ENCODE data around the gene PTPRM.

Gene PTPRM

DNA sequence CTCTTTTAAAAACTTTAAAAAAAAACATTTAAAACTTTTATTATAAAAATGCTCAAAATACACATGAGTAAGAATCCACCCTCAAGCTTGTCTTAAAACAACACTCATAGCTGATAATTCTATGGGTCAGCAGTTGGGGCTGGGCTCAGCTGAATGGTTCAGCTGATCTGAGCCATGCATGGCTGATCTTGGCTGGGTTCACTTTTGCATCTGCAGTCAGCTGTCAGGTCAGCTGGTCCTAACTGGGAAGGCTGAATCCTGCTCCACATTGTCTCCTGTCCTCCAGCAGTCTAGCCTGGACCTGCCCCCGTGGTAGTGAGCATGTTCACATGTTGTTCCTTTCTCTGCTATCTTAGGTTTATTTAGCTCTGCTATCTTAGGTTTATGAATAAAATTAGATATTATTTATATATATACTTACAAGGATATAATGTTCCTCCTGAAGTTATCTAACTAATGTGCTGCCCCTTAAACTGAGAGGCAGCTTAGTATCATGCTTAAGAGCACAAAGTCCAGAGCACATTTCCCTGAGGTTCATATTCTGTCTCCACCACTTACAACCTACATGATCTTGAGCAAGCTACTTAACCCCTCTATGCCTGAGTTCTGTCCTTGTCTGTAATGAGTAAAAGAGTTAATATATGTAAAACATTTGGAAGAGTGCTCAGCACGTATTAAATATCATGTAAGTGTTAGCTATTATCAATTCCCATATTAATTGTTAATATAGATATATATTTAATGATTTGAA lies 309.4 kb downstream of the PTPRM start:
- no peak for DNase-seq

DNA sequence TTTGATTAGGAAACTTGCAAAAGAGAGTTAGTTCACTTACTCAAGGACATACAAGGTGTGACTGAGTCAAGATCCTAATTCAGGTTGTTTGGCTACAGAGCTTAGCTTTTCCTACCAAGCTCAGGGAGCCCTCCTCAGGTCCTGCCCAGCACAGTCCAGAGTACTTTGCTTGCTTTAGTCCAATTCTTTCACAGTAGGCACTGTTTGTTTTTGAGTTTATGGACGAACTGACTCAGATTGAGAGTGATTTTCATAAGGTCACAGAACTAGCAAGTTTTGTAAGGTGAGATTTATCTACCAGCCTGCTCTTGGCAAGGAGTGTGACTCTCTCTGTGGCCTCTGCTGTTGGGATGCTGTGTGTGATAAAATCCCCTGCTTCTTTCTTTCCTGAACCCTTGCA lies 310.5 kb downstream of the PTPRM start:
- no peak for DNase-seq

DNA sequence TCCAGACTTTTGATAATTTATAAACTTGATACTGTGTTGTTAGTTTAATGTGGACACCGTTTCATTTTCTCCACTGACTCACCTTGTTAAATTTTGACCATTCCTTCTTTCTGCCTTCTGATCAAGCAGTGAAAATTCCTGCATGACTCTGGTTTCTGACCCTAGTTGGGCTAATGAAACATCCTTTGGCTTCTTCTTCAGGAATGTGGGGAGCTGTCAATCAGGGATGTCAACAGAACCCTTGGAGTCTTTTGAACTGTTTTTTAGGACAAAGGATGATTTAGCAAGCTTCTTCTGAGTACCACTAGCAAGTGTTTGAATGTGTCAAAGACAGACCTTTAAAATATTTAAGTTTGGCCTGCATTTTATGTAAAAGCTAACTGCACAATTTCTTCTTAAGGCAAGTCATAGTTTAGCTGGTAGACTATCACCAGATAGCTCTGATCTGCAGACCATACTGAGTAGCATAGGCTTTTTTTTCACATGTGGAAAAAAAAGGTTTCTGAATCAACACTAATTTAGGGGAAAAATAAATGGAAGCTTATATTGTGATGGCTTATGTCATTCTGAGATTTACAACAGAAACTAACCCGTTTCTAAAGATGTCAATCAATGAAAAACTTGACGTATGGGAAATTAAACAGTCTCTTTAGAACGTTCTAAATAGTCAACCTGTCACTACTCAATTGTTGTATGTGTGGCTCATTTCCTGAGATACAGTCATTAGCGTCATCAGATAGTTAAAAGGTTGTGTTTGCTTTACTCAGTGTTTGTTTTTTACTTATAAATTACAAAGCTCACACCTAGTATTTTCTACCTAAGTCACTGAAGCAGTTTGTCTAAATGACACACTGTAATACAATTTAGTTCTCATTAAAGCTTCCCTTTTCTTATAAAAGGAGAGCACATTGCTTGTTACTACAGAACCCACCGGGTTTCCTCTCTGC lies 311.4 kb downstream of the PTPRM start:
- DNase-seq: no peak

DNA sequence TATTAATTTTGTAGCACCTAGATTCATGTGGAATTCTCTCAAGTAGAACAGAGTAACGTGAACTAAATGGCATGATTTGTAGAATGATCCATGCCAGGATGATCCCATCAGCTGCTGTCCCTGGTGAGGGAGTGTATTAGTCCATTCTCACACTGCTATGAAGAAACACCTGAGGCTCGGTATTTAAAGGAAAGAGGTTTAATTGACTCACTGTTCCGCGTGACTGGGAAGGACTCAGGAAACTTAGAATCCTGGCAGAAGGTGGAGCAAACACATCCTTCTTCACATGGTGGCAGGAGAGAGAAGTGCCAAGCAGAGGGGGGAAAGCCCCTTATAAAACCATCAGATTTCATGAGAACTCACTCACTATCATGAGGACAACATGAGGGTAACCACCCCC lies 312.6 kb downstream of the PTPRM start:
- no peak for DNase-seq

DNA sequence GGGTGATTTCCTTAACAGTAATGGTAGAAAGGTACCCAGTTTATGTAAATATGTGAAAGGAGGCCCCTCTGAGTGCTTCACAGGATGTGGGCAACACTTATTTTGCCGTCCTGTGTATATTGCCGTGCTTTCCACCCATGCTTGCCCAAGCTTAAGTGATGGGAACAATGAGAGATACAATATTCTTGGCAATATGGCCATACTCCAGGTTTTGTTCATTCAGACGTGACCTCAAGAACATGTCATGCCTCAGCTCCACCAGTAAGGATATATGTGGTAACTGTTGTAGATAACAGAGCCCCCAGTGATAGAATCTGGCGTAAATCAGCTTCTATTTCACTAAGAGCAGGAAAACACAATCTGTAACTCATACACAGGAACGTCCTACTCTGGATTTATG lies 318.7 kb downstream of the PTPRM start:
- DNase-seq: no peak

DNA sequence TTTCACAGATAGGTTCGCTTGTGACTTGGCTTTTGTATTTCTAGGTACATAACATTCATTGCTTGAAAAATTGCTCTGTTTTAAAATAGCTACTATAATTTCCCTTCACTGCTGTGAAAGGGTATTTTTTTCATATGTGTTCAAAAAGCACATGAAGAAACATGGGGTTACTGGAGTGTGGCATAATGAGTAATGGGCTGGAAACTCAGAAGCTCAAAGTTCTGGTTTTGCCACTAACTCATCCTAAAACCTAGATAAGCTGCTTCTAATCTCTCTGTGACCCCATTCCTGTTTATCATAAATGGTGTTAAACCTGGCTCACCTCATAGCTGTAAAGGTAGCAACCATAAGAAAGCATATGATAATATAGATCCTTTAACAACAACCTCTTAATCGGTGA lies 319.3 kb downstream of the PTPRM start:
- DNase-seq: no peak

DNA sequence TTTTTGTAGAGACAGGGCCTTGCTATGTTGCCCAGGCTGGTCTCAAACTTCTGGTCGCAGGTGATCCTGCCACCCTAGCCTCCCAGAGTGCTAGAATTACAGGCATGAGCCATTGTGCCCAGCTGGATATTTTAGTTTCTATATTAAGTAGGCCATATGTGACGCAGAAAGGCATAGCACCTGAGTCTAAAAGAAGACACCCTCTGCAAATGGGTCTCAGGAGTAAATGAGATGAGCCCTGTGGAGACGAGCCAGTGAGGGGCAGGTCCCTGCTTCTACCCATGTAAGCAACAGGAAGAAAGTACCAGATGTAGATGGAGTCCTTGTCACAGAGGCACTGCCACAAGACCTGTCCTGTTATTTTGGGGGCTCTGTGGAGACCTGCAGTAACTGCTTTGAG lies 322.4 kb downstream of the PTPRM start:
- DNase-seq: no peak

DNA sequence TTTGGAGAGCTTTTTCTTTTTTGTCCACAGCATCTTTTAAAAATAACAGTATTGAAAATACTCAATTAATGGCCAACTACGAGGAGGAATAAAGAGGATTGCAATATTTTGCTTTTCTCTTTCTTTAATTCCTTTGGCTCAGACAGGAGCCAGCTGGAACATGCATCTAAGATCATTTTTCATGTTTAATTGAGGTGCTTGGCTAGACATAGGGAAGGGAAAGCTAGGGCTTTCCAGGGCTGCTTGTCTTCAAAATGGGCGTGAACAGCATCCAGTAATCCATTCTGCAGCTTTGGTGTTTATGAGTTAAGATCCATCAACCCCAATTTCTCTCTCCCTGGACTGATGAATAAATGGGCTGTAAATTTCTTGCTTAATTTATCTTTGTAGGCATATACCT lies 323.0 kb downstream of the PTPRM start:
- DNase-seq: no peak

DNA sequence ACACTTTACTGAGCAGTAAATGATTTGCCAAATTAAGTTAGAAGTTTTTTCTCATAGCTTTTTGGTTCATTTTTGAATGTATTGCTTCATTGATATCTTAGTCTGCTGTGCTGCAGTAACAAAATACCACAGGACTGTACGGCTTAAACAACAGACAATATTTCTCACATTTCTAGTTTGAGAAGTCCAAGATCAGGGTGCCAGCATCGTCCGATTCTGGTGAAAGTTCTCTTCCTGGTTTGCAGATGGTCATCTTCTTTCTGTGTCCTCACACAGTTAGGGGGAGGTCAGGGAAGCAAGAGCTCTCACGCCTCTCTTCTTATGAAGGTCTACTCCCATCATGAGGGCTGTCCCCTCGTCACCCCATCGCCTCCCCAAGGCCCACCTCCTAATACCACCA lies 325.4 kb downstream of the PTPRM start:
- DNase-seq: no peak

DNA sequence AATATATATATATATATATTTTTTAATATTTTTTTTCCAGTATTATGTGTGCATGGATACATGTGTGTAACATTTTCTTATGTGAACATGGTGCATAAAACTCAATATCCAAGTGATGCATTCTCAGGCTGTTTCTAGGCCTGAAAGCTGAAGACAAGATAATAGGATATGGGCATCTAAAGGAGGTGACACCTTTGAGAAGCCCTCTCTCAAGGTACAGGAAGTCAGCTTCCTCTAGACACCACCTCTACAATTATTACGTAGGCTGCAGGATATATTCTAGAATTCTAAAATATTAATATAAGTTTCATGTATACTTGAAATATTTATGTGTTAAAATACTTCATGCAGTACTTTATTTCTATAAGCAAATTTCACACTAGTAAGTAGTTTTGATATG lies 327.5 kb downstream of the PTPRM start:
- DNase-seq: no peak

DNA sequence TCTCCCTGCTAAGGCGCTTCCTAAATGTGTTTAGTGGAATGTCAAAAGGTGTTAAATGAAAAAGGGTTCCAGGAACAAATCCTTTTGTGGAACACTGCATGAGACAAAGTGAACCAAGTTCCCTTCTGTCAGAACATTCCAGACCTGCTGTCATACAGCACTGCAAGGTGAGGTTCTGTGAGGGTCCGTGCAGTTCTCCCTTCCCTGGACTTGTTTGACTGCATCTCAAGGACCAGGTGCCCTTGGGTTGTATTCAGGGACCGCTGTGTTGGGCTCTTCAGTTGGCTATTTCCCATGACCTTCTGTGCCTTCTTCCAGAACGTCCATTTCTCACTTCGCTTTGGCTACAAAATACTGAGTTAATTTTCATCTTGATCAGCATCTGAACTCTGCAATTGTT lies 328.2 kb downstream of the PTPRM start:
- no peak for DNase-seq

DNA sequence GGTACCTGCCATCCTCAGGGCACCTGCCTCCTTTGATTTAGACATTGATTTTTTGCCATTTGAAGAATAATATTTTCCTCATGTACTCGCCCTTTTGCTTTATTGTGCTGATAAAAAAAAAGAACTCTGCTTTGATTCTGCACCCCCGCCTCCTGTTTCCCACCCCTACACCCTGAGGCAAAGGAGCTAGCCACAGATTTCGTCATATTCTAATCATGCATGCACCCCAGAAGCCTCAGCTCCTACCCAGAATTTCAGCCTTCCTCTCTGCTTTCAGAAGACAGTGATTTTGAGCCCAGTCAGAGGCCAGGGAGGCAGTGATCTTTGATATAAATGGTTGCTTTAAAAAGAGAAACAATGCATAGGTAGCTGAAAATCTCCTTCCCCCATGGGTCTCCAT lies 329.0 kb downstream of the PTPRM start:
- DNase-seq: no peak

DNA sequence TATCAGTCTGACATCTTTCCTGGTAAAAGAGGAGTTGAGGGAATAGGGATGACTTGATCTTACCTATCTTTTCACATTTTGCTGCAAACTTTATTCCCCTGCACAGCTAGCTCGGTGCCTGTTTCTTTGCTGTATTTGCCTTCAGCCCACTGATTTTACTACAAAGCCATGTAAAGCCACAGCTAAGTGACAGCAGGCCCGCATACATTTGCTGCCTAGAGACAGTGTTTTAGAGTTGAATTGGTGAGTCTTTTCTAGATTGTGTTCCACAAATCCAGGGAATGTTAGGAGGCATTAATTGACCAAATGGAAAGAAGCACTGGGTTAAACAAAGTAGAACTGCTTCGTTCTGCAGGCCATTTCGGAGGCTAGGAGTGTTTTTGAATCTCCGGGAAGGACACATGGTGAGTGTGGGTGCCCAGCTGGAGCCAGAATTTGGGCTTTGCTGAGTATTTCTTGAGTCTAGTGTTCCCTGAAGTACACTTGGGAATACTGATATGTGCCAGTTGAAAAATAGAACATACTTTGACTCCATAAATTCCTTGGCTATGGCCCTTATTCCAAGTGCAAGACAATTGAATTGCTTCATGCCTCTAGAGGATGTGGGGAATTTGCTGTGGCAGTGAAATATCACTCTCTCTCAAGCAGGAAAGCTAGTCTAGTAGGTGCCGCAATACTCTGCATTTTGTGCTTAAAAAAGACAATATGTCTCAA lies 329.8 kb downstream of the PTPRM start:
- DNase-seq: no peak

DNA sequence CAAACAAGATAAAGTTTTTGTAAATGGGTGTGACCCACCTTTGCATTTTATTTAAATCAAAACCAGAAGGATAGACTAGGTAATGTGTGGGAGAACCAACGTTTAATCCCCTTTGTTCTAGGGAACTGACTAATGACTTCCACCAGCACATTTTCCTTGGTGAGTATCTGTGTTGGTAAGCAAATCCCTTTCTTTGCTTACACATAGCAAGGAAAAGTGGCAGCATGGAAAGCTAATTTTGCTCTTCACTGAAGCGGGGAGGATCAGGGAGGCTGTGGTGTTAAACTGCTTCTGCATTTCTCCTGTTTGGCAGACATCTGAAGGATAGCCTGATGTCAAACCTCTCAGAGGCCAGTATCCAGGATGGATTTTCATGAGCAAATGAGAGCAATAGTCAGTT lies 331.1 kb downstream of the PTPRM start:
- no peak for DNase-seq

DNA sequence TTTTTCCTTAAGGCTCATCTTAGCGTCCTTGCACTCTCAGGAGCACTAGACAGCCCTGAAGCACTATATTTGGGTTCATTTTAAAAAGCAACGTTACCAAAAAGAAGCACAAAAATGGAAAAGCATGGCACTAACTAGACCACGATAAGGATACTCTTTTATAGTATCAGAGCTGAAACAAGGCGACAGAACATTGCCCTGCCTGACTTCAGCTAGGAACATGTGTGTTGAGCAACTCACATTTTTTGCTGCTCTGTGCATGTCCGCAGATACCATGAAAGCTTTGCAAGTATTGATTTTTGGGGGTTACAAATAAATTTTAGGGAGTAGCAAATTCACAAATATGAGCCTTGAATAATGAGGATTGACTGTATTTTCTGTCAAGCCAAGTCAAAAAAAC lies 332.0 kb downstream of the PTPRM start:
- no peak for DNase-seq

DNA sequence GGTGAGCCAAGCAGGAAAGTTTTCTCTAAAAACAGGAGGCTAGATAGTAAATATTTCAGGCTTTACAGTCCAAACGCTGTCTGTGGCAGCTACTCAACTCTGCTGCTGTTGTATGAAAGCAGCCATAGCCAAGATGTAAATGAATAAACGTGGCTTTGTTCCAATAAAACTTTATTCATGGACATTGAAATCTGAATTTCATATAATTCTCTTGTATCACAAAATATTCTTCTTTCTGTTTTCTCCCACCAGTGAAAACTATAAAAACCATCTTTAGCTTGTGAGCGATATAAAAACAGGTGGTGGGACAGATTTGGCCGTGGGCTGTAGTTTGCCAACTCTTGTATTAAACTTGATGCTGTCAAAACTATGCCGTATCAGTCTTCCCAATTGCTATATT lies 333.0 kb downstream of the PTPRM start:
- DNase-seq: no peak

DNA sequence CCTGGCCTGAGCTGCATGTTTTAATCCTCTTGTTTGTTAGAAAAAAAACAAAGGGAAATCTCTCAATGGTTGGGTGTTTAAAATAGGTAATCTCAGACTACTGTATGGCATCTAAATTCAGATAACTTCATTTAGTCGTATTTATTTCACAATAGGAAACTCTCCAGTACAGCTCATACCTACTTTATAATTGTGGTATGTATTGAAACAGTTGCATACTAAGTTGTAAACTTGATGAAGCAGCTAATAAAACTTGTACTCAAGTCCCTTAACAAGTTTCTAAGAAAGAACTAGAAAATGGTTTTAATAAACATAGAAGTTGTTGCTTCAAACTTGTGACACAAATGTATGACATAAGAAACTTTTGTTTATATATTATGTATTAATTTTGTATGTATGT lies 334.5 kb downstream of the PTPRM start:
- no peak for DNase-seq

DNA sequence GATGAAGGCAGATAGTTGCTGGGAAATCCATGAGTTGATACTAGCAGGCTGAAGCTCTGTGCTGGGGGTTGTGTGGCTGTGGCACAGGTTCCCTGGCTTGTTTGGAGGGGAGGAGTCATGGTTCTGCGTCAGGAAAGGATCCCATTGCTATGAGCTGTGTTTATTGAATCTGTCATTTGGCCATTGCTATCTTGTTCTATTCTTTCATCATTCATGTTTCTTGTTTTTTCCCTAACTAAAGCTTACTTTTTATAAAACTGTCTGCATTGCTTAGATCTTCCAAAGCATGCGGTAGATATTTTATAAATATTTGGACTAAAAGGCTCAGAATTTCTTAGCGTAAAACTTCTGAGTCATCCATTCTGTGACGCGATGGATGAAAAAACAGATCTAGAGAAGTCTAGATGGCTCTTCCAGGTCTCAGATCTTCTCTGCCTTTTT lies 335.3 kb downstream of the PTPRM start:
- no peak for DNase-seq

DNA sequence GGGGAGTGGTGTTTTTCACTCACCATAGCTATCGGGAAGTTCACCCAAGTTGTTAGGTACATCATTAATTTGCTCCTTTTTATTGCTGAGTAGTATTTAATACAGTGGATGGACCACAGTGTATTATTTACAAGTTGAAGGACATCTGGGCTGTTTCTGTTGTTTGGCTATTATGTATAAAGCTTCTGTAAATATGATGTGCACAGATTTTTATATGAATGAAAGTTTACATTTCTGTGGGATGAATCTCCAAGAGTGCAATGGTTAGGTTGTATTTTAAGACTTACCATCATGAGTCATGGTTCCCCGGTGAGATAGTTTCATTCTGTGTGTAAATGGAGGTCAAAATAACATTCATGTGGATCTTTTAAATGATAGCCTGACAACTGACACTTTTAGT lies 337.4 kb downstream of the PTPRM start:
- DNase-seq: no peak

DNA sequence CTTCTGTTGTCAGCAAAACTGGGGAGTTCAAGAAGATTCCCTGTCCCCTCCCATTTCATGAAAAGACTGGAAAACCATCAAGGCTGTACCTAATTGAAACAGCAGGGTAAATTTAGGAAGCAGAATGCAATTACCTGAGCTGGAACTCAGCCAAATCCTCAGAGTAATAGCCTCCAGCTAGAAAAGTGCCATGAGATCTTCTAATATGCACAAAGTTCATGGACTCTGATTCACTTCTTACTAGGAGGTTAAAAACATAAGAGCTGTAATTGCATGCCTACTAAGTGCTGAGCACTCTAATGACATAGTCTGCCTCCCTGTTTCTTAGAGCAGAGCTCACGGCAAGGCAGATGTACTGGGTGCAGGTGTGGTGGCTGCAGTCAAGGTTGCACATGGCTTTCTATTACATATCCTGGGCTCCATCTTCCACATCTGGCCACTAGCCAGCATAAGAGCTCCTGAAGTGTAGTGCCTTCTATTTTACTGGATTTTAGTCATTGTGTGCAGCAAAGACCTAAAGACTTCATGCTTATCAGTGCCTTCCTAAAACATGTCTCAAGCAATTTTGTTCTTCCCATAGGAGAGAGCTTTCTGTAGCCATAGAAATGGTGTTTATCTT lies 341.7 kb downstream of the PTPRM start:
- no peak for DNase-seq

DNA sequence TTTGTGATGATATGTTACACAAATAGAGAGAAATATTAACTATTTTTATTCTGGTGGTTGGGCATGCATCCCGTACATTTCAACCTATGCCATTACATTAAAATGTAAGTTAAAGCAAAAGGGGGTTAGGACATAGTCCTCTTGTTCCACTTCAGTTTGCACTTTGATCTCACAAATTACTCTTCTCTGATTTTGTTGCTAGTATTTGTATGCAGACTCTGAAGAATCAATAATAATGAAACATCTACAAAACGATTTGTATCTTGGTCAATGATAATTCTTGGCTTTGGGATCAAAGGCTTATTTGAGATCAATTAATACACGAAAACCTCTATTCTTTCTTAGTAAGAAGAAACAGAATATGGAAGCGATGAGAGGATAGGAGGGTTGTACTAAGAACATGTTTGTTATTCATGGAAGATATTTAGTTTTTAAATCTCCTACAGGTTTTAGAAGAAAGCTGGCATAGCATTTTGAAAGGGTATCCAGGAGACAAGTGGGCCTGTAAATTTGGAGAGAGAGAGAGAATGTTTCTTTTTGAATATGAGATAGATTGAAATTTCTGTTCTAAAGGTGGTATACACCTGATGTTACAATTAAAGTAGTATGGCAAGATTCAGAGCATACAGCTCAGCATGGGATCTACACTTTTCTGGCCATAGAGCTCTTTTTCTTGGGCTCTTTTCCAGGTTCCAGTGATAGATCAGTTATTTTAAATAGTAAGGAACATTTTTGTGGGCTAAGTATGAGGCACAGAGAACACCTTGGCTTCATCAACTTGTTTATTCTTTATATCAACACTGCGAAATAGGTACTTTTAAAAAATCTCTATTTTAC lies 347.9 kb downstream of the PTPRM start:
- no peak for DNase-seq

DNA sequence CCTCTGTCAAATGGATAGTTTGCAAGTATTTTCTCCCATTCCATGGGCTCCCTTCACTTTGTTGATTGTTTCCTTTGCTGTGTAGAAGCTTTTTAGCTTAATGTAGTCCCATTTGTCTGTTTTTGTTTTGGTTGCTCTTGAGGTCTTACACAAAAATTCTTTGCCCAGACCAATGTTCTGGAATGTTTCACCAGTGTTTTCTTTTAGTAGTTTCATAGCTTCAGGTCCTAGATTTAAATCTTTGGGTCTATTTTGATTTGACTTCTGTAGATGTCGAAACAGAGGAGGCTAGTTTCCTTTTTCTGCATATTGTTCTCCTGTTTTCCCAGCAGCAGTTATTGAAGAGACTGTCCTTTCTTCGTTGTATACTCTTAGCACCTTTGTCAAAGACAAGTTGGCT lies 351.6 kb downstream of the PTPRM start:
- no peak for DNase-seq
